GM19395 (cell line): Measurements from ENCODE around the gene KRT27.
"Not testable (repeated sequence)": the region's sequence is repeated elsewhere in the genome, so short reads cannot be mapped to it uniquely, and the experiment has no call there.

Experiments
- ATAC-seq: cut with Tn5 transposase; IDR thresholded peaks from one replicate; pipeline ENCODE4 v1.9.1; 2021; ENCODE audit warnings: mild to moderate bottlenecking, moderate library complexity; ENCODE audit not compliant: unreplicated experiment

Gene KRT27

GRCh38 chr17:40760105-40761016 lies 22.0 kb downstream of the KRT27 start:
- ATAC-seq = no peak

- no peak for ATAC-seq
Observed at GRCh38 chr17:40755231-40755630, 27.1 kb downstream of the KRT27 start, which contains the start of gene KRT25. KRT25 (minus strand) TSS chr17:40755331; CDS start chr17:40755271, 60 bp downstream.

GRCh38 chr17:40753804-40754203 lies 28.5 kb downstream of the KRT27 start:
- ATAC-seq = no peak

- ATAC-seq = no peak
Observed at GRCh38 chr17:40751065-40751464, 31.3 kb downstream of the KRT27 start.

- ATAC-seq = no peak
Observed at GRCh38 chr17:40750391-40750790, 32.0 kb downstream of the KRT27 start.

- ATAC-seq = not testable (repeated sequence)
Observed at GRCh38 chr17:40748666-40749065, 33.7 kb downstream of the KRT27 start.

GRCh38 chr17:40738553-40738952 lies 43.8 kb downstream of the KRT27 start:
- no peak for ATAC-seq

- ATAC-seq = no peak
Observed at GRCh38 chr17:40735016-40735415, 47.3 kb downstream of the KRT27 start.

GRCh38 chr17:40734018-40734417 lies 48.3 kb downstream of the KRT27 start:
- ATAC-seq = no peak

- ATAC-seq = no peak
Observed at GRCh38 chr17:40730970-40731369, 51.4 kb downstream of the KRT27 start.

DNA sequence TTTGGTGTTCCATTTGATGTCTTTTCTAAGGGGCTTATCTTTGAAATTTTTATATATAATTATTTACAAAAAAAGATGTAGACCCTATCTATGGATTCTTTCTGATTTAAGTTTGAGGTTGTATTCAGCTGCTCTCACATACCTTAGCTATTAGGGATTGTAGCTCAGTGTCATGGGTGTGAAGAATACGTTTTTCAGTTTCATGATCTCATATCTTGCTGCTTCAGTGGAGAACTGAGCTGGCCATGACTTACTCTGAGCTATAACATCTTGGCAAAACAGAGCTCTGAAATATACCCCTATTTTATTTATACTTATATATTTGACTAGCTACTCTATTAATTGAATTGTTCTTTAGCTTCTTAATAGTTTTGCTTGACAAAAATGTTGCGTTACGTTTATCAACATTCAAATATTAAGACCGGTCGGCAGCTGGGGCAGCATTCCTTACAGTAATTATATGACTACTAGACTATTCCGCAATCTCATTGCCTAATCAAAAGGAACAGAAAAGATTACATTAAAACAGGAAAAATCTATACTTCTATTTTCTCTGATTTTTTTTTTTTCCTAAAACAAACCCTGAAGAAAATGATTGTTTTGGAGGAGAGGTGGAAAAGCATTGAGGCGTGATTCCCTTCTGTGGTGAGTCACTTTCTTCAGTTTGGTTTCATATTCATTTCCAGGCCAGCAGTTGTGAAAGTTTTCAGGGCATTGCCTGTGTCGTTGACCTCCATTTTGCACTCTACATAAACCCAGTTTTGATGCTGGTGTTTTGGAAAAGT lies 54.7 kb downstream of the KRT27 start:
- ATAC-seq = no peak

DNA sequence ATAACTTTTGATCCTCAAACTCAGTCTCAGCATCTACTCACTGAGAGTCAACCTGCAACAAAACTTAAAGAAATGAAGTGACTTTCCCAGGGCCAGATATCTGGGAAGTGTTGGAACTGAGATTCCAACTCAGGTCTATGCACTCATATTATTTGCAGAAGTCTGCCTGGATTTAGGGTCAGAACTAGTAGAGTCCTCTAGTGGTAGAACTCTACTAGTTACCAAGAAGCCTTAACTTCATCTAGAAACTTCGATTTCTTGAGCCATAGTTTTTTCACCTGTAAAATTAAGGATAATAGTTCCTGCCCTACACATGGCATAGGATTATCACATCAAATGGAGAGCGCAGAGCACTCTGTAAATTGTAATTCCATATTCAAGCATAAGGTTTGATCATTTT lies 55.4 kb downstream of the KRT27 start:
- no peak for ATAC-seq
